Psoas muscle (tissue), 8 donors: Measurements from ENCODE around the gene THBD. TPM values are rescaled to one million over a fixed set of nuclear protein-coding genes. Genes with fewer than 3 reads are reported as not detected.

Experiments used
- ATAC-seq, 4 donors: fragments of 200-7000 bp; cut with Tn5 transposase; one replicate each; pipeline ENCODE4 v1.9.1; 2020; ENCODE audit warnings: moderate library complexity in 3 of 4, mild to moderate bottlenecking in 2 of 4
- DNase-seq, 2 donors: peaks; one replicate each; pipeline ENCODE4 v3.0.0-alpha.2; 2020
- H3K27ac ChIP-seq: fragments of 200-600 bp; one replicate; pipeline ENCODE4 v1.8.0; 2022
- H3K27me3 ChIP-seq, 3 donors: fragments of 200-600 bp in 1 of 3; one replicate each; pipeline versions ENCODE4 v1.6.1 to v1.8.0; 2013 to 2022; ENCODE audit warnings: low read length in 2 of 3, mild to moderate bottlenecking in 2 of 3, moderate library complexity in 1 of 3; ENCODE audit not compliant: insufficient read depth in 3 of 3
- H3K36me3 ChIP-seq, 2 donors: fragments of 200-600 bp in 1 of 2; one replicate each; pipeline versions ENCODE4 v1.6.1 to v1.8.0; 2013 to 2022; ENCODE audit warnings: low read depth in 1 of 2, mild to moderate bottlenecking in 1 of 2, moderate library complexity in 1 of 2; ENCODE audit not compliant: insufficient read depth in 1 of 2
- H3K4me1 ChIP-seq: fragments of 200-600 bp; one replicate; pipeline ENCODE4 v1.8.0; 2022
- H3K4me3 ChIP-seq: fragments of 200-600 bp; one replicate; pipeline ENCODE4 v1.8.0; 2022; ENCODE audit warnings: mild to moderate bottlenecking
- H3K9me3 ChIP-seq: fragments of 200-600 bp; one replicate; pipeline ENCODE4 v1.8.0; 2022
- WGBS, 3 donors: extraction: QIAGEN DNeasy Blood & Tissue Kit; methylation state at CpG; one replicate each; pipeline versions ENCODE4 v1.1.6 to v1.1.7; 2013; 5-methylcytosine and 5-hydroxymethylcytosine counted together
- intact Hi-C, 2 donors: fragments of 100-400 bp; cut with DNase I; formaldehyde crosslinking; loops; one replicate each; pipeline versions ENCODE4 v1.11.0 to v1.14.2; 2022
- polyA plus RNA-seq, 3 donors: library from polyadenylated mRNA; stranded (reverse); fragments of 200-250 nt; gene quantifications; one replicate each; pipeline ENCODE4 v1.2.3, GENCODE V29; 2013
- total RNA-seq, 4 donors: library from RNA; stranded (reverse); fragmentation: NEBNext Ultra II Directional in 2 of 4; extraction: Animal tissue kit (Norgen Biotek cat#: 25700) in 2 of 4; gene quantifications; one replicate each; pipeline versions ENCODE4 v1.2.1 to v1.2.4, GENCODE V29; 2021 to 2023
- TF ChIP-seq, protein P1 (sequence below): fragments of 200-600 bp; IDR thresholded peaks from one replicate; pipeline ENCODE4 v1.8.0; 2022; ENCODE audit warnings: antibody characterized with exemption
- donor health status: healthy with polysubstance abuse.
- donor health status: DM: no; HTN: no; CAD: no; lungs with moderate emphysema.
- donor health status: Bipolar disorder and iron deficiency.
- donor health status: healthy.
- donor health status: DM: yes; HTN: yes; CAD: no.
- donor health status: DM: no; HTN: no; CAD: no.
- donor health status: DM: no; HTN: no; CAD: no.
- donor health status: DM: yes; HTN: yes; CAD: no.

The THBD gene
- total and polyA plus RNA-seq, 7 donors, result 6.5 to 604 (median 50.0) TPM

DNA sequence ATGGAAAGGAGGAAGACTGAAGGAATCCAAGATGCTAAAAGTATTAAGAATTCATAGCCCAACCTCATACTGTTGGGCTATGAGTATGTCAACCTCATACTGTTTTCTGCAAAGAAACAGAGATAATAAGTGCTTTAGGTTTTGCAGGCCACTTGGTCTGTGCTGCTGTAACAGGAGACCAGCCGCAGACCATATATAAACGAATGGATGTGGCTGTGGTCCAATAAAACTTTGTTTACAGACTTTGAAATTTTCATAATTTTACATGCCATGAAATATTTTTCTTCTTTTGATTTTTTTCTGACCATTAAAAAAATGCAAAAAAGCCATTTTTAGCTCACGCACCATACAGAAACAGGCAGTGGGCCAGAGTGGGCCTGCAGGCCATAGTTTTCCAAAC lies 13.7 kb upstream of the THBD start:
- Histone ChIP-seq H3K27me3 (no peaks in the 10 kb centered on the region), H3K27ac (no peak overlapping the region), H3K9me3 (no peaks in the 10 kb centered on the region), H3K36me3 (no peaks in the 10 kb centered on the region), H3K4me1 (peaks cover 30% of the 10 kb centered on the region), H3K4me3 (no peak overlapping the region)
- ATAC-seq, result no peak
- TF ChIP-seq, protein P1, sequence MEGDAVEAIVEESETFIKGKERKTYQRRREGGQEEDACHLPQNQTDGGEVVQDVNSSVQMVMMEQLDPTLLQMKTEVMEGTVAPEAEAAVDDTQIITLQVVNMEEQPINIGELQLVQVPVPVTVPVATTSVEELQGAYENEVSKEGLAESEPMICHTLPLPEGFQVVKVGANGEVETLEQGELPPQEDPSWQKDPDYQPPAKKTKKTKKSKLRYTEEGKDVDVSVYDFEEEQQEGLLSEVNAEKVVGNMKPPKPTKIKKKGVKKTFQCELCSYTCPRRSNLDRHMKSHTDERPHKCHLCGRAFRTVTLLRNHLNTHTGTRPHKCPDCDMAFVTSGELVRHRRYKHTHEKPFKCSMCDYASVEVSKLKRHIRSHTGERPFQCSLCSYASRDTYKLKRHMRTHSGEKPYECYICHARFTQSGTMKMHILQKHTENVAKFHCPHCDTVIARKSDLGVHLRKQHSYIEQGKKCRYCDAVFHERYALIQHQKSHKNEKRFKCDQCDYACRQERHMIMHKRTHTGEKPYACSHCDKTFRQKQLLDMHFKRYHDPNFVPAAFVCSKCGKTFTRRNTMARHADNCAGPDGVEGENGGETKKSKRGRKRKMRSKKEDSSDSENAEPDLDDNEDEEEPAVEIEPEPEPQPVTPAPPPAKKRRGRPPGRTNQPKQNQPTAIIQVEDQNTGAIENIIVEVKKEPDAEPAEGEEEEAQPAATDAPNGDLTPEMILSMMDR, result no peak
- DNase-seq, result no peak
- intact Hi-C loops, result no loop called here
- WGBS, 3 donors, result 70 to 79% (median 76%) methylated on average over 3 of the region's 3 CpGs

DNA sequence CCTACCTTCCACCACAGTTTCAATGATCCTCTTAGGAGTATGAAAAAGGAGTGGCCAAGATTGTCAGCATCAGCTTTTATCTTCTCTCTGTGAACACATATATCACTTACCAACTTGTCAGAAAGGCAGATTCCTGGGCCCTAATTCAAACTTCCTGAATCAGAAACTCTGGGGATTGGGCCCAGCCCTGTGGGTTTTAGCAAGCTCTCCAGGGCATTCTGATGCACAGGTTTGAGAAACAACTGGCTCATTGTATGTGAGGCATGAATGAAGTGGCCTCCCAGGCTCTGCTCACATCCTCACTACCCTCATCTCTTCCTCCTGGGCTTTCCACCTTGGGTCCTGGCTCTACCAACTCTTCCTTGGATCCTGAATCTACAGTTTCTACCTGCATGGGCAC lies 13.2 kb upstream of the THBD start:
- Histone ChIP-seq H3K9me3 (no peaks in the 10 kb centered on the region), H3K4me3 (no peak overlapping the region), H3K27ac (no peak overlapping the region), H3K4me1 (peaks cover 30% of the 10 kb centered on the region), H3K36me3 (no peaks in the 10 kb centered on the region), H3K27me3 (no peaks in the 10 kb centered on the region)
- no peak for DNase-seq
- TF ChIP-seq, protein P1, result no peak
- ATAC-seq, result no peak
- intact Hi-C loops, result no loop called here

DNA sequence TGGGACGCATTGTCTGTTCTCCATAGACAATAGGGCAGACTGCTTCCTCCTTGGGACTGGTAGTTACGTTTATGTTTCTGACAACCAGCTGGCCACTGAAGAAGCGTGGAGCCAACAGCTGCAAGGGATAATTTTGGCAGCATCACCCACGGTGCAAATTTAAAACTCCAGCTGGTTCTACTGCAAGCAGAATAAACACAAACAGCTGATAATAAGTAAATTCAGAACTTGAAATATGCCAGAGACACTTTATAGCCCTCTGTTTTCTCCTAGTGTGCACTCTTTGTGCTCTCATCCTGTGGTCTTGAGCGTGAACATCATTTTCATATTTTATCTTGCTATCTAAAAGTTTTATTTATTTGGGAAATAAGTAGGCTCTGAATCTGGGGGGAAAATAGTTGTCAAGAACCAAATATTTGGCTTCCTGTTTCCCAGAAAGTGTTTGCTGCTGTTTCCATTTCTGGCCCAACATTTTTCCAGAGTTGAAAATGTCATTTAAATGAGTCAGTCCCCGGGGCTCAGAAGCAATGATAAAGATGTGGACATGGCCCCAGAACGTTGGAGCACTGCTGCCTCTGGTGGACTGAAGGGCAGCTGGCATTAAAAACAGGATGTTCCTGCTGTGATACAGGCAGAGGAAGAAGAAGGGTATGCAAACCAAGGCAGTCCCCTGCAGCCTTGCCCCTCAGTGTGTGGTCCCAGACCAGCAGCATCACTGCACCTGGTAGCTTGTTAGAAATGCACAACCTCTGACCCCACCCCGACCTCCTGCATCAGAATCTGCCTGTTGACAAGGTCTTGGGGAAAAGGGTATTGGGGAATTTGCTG lies 12.5 kb upstream of the THBD start:
- Histone ChIP-seq H3K27ac (peak overlapping the region; percentile 62), H3K36me3 (no peaks in the 10 kb centered on the region), H3K9me3 (no peaks in the 10 kb centered on the region), H3K27me3 (no peaks in the 10 kb centered on the region), H3K4me1 (peaks cover 30% of the 10 kb centered on the region), H3K4me3 (no peak overlapping the region)
- intact Hi-C loops, result loop anchor here in 1 of 2 donors (2.0 kb wide), 1 partner anchor 63 kb away; no protein-coding TSS in a partner anchor
- DNase-seq (peak; percentile 44 to 62), ATAC-seq (peak; percentile 84 to 90 (median 88))
- 6 to 8% (median 6%) methylated on average over 8 of the region's 8 CpGs for whole genome bisulfite sequencing, 3 donors
- TF ChIP-seq, protein P1, result peak; percentile 47

DNA sequence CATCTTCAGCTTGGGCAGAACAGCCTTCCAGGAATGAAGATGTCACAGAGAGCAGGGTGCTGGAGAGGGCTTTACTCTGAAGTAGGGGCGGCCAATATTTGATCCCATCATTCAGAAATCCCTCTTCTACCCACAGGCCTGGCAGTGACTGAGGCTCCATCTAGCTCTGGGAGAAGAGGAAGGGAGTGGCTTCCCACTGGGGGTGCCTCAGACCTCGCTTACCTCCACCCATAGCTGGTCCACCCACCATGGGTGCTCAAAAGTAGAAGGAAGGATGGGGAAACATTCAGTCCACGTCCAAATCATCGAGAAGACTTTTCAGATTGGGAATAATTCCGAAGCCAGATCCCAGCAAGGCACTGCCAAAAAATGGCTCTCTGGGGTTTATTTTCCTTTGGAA lies 11.8 kb upstream of the THBD start:
- Histone ChIP-seq H3K4me3 (no peak overlapping the region), H3K27me3 (no peaks in the 10 kb centered on the region), H3K9me3 (no peaks in the 10 kb centered on the region), H3K4me1 (peaks cover 30% of the 10 kb centered on the region), H3K27ac (peak overlapping the region; percentile 62), H3K36me3 (no peaks in the 10 kb centered on the region)
- no peak for DNase-seq
- WGBS, 3 donors, result 36 to 39% (median 36%) methylated on average over 5 of the region's 5 CpGs
- peak in 2 of 4 donors; percentile 18 to 30 for ATAC-seq
- TF ChIP-seq, protein P1, result no peak
- intact Hi-C loops, result loop anchor here in 1 of 2 donors (2.0 kb wide), 1 partner anchor 64 kb away; no protein-coding TSS in a partner anchor
